Erythroblast (primary cell): ENCODE measurements around the gene C10orf53.

Source experiments
- GATA1 ChIP-seq: IDR thresholded peaks from 2 replicates; pipeline ENCODE4 v1.6.1; 2011; ENCODE audit warnings: low read depth, mild to moderate bottlenecking, control low read depth, low read length, moderate library complexity
- POLR2A ChIP-seq: IDR thresholded peaks from 2 replicates; pipeline ENCODE4 v1.6.1; 2011; ENCODE audit warnings: mild to moderate bottlenecking, low read length

DNA sequence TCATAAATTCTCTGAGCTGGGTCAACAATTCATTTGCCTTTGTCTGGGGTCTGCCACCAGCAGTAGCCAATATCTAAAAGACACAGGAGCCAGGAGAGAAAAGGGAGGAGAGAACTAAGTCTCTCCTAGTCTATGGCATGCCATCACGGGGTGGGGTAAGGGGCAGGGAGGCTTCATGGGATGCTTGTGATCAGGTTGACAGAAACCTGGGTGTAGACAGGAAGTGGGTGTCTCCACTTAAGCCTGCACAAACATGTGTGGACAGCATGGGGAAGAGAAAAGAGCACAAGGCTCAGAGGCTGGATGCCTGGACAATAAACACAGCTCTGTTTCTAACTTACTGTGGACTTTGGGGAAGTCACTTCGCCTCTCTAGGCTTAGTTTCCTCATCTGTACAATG is 11.5 kb upstream of the C10orf53 start:
- TF ChIP-seq POLR2A (no peak), GATA1 (no peak)
